Left renal pelvis (tissue), 4 donors: ENCODE results near the gene WDR82. TPM values are rescaled to one million over a fixed set of nuclear protein-coding genes. Genes with fewer than 3 reads are reported as not detected.

ENCODE experiments used
- DNase-seq, 4 donors: peaks; one replicate each; pipeline ENCODE4 v3.0.0-alpha.2; 2013; ENCODE audit warnings: low read depth in 4 of 4, low spot score in 3 of 4
- polyA plus RNA-seq, 4 donors: library from polyadenylated mRNA; unstranded; fragments of 120-200 nt; gene quantifications; one replicate each; pipeline ENCODE4 v1.2.1, GENCODE V29; 2013; ENCODE audit not compliant: insufficient read length in 4 of 4

WDR82 gene
- polyA plus RNA-seq, 4 donors, result 91.2 to 119 (median 103) TPM

GRCh38 chr3:52310861-52311575 lies 32.6 kb upstream of the WDR82 start:
- DNase-seq, result no peak

DNA sequence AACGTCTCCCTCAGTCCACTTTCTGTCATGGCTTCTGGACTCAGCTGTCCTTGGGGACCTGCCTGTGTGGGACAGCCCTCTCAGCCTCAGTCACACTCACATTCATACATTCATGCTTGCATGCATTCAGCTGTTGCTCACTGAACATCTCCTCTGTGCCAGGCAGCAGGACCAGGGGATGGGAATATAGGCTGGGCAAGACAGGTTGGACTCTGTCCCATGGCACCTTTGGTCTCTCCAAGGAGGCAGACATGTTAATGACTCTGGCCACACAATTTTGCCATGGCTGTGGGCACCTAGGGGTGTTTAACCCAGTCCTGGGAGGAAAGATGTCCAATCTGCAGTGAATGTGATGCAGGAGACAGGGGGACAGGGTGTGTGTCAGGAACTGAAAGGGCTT lies 29.9 kb upstream of the WDR82 start:
- no peak for DNase-seq

DNA sequence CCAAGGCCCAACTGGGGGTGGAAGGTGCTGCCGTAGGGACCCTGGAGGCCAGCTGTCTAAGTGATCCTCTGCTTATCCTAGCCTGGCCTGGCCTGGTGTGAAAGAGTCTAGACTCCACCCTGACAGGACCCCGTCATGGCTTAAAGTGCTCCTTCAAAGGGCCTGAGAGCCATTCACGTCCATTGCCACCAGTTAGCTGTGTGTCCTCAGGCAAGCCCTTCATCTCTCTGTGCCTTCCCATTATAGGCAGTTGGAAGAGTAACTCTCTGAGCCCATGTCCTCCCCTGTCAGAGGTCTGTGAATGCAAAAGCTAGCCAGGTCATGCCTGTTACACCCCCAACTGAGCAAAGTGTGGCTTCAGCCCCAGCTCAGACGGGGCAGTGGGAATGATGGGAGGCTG lies 28.5 kb upstream of the WDR82 start:
- no peak for DNase-seq

DNA sequence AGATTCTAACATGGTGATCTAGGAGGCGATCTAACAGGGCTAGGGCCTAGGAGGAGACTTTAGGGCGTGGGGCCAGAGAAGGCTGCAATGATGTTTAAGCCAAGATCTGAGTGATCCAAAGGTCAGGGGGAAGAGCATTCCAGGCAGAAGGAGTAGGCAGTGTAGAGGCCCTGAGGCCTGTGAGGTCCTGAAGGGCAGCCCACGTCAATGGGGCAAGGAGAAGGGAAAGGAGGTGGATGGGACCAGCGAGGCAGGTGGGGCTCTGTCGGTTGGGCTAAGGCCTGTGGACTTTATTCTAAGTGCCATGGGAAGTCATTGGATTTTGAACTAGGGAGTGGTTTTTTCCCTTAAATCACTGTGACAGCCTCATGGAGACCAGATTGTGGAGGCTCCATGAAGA lies 27.5 kb upstream of the WDR82 start:
- no peak for DNase-seq

GRCh38 chr3:52303811-52304210 lies 25.4 kb upstream of the WDR82 start:
- no peak for DNase-seq

DNA sequence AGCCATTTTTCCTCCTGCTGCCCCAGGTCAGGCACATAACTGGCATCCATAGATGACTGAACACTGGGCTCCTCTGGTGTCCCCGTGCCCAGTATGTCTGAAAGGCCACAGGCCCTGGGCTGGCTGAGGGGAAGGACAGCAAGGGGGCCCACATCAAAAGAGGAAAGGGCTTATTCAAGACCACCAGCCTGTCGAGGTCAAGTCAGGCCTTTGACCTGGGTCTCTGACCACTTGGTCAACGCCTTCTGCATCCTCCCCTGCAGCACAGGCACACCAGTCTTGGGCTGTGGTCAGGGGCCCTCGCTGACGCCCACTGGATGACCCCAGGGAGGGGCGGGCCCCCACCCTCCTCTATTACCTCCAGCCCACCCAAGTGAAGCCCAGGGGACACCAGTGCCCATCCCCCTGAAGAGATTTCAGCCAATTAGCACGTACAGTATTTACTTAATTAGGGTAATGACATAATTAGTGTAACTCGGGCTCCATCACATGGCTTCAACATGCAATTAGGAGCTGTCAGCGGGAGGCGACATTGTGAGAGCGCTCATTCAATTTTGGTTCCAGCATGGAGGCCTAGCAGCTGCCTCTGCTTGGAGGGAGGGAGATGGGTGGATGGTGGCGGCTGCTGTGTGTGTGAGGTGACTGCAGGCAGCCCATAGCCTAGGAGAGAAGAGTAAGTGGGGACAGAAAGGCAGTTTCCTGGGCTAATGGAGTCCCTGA lies 24.1 kb upstream of the WDR82 start:
- no peak for DNase-seq

- DNase-seq, result no peak
These were observed 21.6 kb upstream of the WDR82 start for GRCh38 chr3:52299879-52300611.

DNA sequence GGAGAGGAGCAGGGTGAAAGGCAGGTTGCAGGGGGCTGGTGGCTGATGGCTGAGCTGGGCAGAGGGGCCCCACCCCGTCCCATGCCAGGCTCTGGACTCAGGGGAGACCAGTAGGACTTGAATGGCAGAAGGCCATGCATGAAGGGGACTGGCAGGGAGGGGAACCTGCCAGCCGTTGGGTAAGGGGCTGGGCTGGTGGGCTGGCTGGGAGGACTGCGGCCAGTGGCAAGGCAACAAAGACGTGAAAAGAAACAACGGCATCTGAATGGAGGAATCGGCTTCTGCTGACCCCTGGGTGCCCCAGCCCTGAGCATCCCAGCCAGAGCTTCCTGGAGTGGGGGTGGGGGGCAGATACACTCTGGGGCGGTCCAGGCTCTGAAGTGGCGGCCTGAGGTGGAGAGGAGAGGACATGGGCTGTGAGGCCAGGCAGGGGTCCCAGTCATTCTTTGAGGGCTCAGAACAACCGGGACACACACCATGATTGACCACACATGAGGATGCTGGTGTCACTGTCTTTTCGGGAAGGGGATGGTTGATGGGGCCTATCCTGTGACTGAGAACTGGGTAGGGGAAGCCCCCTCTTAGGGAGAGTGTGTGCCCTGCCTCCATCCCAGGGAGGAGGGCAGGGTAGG lies 20.9 kb upstream of the WDR82 start:
- DNase-seq, result no peak

GRCh38 chr3:52298149-52299098 lies 20.0 kb upstream of the WDR82 start:
- no peak for DNase-seq

DNA sequence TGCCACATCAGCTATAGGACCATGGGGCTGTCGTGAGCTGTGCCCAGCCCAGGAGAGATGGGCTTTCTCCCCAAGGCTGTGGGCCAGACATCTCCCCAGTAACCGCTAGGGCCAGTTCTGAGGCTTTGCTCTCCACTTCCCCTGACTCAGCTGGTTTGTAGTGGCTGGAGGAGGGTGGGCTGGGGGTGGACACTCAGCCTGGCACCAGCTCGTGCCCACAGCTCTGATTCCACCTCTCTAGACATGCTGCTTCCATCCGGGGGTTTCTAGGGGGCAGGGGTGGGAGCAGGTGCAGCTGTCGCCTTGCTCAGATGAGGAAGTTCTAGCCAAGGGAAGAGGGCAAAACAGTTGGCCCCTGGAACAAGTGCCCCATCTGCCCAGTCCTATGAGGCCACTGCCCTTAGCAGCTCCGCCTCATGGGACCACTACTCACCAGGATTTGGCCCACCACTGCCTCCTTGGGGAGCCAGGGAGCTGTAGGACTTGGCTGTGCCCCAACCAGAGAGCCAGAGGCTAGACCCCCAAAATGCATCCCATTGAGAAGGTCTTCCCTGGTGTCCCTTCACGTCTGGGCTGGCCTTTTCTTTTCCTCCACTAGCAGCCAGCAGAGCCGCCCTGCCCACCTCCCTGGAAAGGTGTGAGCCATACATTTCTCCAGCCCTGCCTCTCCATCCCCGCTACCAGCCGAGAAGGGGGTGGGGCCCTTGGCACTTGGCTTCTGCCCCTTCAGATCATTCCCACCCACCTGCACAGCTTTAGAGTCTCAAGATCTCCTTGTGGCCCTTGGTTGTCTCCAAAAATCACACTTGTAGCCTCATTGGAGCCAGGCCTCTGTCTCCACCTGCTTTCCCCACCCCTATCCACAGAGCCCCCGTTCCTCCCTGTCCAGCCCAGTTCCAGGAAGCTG lies 19.0 kb upstream of the WDR82 start:
- DNase-seq, result no peak

DNA sequence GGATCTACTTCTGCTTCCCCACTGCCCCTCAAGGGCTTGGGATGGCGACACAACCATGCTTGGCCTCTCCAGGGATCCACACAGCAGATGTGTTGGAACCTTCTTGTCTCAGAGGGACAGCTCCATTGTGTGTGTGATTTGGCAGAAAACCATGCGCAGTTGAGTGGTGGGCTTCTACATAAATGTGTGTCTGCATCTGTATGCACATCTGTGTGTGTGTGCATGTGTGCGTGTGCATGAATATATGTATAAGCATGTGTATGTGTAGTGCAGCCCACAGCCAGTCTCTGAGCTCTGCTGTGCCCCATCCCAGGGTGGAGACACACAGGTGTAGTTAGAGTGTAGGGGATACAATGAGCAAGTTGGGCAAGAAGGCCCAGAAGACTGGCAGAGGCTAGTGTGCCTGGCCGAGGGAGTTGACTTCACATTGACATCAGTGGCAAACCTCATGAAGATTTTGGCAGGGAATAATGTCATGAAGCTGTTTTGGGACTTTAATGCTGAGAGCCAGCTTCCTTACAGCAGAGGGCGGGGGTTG lies 17.3 kb upstream of the WDR82 start:
- DNase-seq, result no peak

- DNase-seq, result no peak
These were observed 16.1 kb upstream of the WDR82 start for GRCh38 chr3:52294320-52295150.

- DNase-seq, result no peak
These were observed 15.3 kb upstream of the WDR82 start for GRCh38 chr3:52293491-52294319.

DNA sequence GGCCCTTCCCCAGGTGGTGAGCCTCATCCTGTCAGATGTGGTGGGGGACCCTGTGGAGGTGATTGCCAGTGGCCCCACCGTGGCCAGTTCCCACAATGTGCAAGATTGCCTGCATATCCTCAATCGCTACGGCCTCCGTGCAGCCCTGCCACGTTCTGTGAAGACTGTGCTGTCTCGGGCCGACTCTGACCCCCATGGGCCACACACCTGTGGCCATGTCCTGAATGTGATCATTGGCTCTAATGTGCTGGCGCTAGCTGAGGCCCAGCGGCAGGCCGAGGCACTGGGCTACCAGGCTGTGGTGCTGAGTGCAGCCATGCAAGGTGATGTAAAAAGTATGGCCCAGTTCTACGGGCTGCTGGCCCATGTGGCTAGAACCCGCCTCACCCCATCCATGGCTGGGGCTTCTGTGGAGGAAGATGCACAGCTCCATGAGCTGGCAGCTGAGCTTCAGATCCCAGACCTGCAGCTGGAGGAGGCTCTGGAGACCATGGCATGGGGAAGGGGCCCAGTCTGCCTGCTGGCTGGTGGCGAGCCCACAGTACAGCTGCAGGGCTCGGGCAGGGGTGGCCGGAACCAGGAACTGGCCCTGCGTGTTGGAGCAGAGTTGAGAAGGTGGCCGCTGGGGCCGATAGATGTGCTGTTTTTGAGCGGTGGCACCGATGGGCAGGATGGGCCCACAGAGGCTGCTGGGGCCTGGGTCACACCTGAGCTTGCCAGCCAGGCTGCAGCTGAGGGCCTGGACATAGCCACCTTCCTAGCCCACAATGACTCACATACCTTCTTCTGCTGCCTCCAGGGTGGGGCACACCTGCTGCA lies 14.0 kb upstream of the WDR82 start:
- no peak for DNase-seq

GRCh38 chr3:52291508-52292181 lies 13.2 kb upstream of the WDR82 start:
- no peak for DNase-seq
